BLaER1 treated with 17β-estradiol and CSF1 and Interleukin-3, amounts not matched to agents 10 nM and 100 nM (cell line): ENCODE results near the gene WDFY2.

Experiments used
- H3K27ac ChIP-seq, 11 experiments: shearing (Covaris generic); formaldehyde crosslinking; 2 replicates each; pipeline ENCODE4 v1.8.1; 2022
- H3K27me3 ChIP-seq, 11 experiments: shearing (Covaris generic); formaldehyde crosslinking; 2 replicates each; pipeline ENCODE4 v1.8.1; 2022
- H3K36me3 ChIP-seq, 11 experiments: shearing (Covaris generic); formaldehyde crosslinking; 2 replicates each; pipeline ENCODE4 v1.8.1; 2022
- H3K4me1 ChIP-seq, 10 experiments: shearing (Covaris generic); formaldehyde crosslinking; 2 replicates each; pipeline ENCODE4 v1.8.1; 2022
- H3K4me2 ChIP-seq, 11 experiments: shearing (Covaris generic); formaldehyde crosslinking; 2 replicates each; pipeline ENCODE4 v1.8.1; 2022
- H3K4me3 ChIP-seq, 10 experiments: shearing (Covaris generic); formaldehyde crosslinking; 2 replicates each; pipeline ENCODE4 v1.8.1; 2022
- H3K9ac ChIP-seq, 11 experiments: shearing (Covaris generic); formaldehyde crosslinking; 2 replicates each; pipeline ENCODE4 v1.8.1; 2022
- H3K9me3 ChIP-seq, 11 experiments: shearing (Covaris generic); formaldehyde crosslinking; replicated peaks in 1 of 11; 2 replicates each; pipeline ENCODE4 v1.8.1; 2022
- H4K20me1 ChIP-seq, 11 experiments: shearing (Covaris generic); formaldehyde crosslinking; 2 replicates each; pipeline ENCODE4 v1.8.1; 2022
- Cebpa-rat ChIP-seq, 11 experiments: shearing (Covaris generic); IDR thresholded peaks; 2 replicates each; pipeline ENCODE4 v1.8.1; 2022

Gene WDFY2

GRCh38 chr13:51601601-51602565 lies 17.6 kb downstream of the WDFY2 start:
- TF ChIP-seq Cebpa-rat (IDR thresholded peaks at IDR 0.05) = no peak
- no peak overlapping the region for H3K9ac ChIP-seq
- H3K36me3 ChIP-seq = peaks cover 0 to 34% (median 13%) of the 10 kb centered on the region in 11 experiments; a peak in 10 of 22 replicates
- peaks cover 0 to 5% (median 0%) of the 10 kb centered on the region in 11 experiments; a peak in 1 of 22 replicates for H3K9me3 ChIP-seq
- peaks cover 0 to 64% (median 17%) of the 10 kb centered on the region in 11 experiments; a peak in 10 of 22 replicates for H4K20me1 ChIP-seq
- H3K4me1 ChIP-seq = peaks cover 7 to 60% (median 19%) of the 10 kb centered on the region in 10 experiments; a peak in 14 of 20 replicates
- H3K27me3 ChIP-seq = no peaks in the 10 kb centered on the region
- H3K4me3 ChIP-seq = no peak overlapping the region
- H3K4me2 ChIP-seq = peak overlapping the region in 5 of 11 experiments; percentile 23 to 64 (median 53); a peak in 8 of 22 replicates
- H3K27ac ChIP-seq = peak overlapping the region in 2 of 11 experiments; percentile 48 to 55; a peak in 4 of 22 replicates

- H3K4me1 ChIP-seq = peaks cover 14 to 49% (median 26%) of the 10 kb centered on the region in 10 experiments
- H4K20me1 ChIP-seq = peaks cover 0 to 56% (median 16%) of the 10 kb centered on the region in 11 experiments; a peak in 10 of 22 replicates
- TF ChIP-seq Cebpa-rat (IDR thresholded peaks at IDR 0.05) = no peak
- H3K27me3 ChIP-seq = no peaks in the 10 kb centered on the region
- H3K27ac ChIP-seq = no peak overlapping the region
- H3K36me3 ChIP-seq = peaks cover 0 to 39% (median 14%) of the 10 kb centered on the region in 11 experiments; a peak in 10 of 22 replicates
- H3K4me3 ChIP-seq = no peak overlapping the region
- peaks cover 0 to 14% (median 5%) of the 10 kb centered on the region in 11 experiments; a peak in 9 of 22 replicates for H3K9me3 ChIP-seq
- H3K4me2 ChIP-seq = no peak overlapping the region
- no peak overlapping the region for H3K9ac ChIP-seq
These were observed 19.5 kb downstream of the WDFY2 start for GRCh38 chr13:51603716-51604115.

- Histone ChIP-seq H3K9ac (no peak overlapping the region), H4K20me1 (peaks cover 0 to 54% (median 0%) of the 10 kb centered on the region in 11 experiments; a peak in 7 of 22 replicates)
These were observed 21.4 kb downstream of the WDFY2 start for GRCh38 chr13:51605698-51606097.

GRCh38 chr13:51607165-51607564 lies 22.9 kb downstream of the WDFY2 start:
- Histone ChIP-seq H4K20me1 (peaks cover 0 to 58% (median 0%) of the 10 kb centered on the region in 11 experiments; a peak in 7 of 22 replicates), H3K36me3 (peaks cover 0 to 30% (median 14%) of the 10 kb centered on the region in 11 experiments; a peak in 9 of 22 replicates), H3K4me2 (no peak overlapping the region), H3K9me3 (peaks cover 0 to 14% (median 5%) of the 10 kb centered on the region in 11 experiments; a peak in 9 of 22 replicates), H3K27me3 (no peaks in the 10 kb centered on the region), H3K4me1 (peaks cover 13 to 33% (median 17%) of the 10 kb centered on the region in 10 experiments), H3K9ac (no peak overlapping the region), H3K27ac (no peak overlapping the region), H3K4me3 (no peak overlapping the region)
- TF ChIP-seq Cebpa-rat (IDR thresholded peaks at IDR 0.05) = no peak

More at GRCh38 chr13:51605698-51606097, 21.4 kb downstream of the WDFY2 start:
- Histone ChIP-seq H3K27me3 (no peaks in the 10 kb centered on the region), H3K4me3 (no peak overlapping the region), H3K36me3 (peaks cover 0 to 39% (median 14%) of the 10 kb centered on the region in 11 experiments; a peak in 9 of 22 replicates), H3K4me2 (no peak overlapping the region), H3K9me3 (peaks cover 0 to 14% (median 5%) of the 10 kb centered on the region in 11 experiments; a peak in 9 of 22 replicates), H3K4me1 (peaks cover 14 to 40% (median 20%) of the 10 kb centered on the region in 10 experiments), H3K27ac (no peak overlapping the region)
- no peak for TF ChIP-seq Cebpa-rat (IDR thresholded peaks at IDR 0.05)

GRCh38 chr13:51608857-51609406 lies 24.7 kb downstream of the WDFY2 start:
- Histone ChIP-seq H3K27ac (no peak overlapping the region), H3K36me3 (peaks cover 0 to 16% (median 0%) of the 10 kb centered on the region in 11 experiments; a peak in 4 of 22 replicates), H3K9ac (no peak overlapping the region), H3K27me3 (no peaks in the 10 kb centered on the region), H3K4me1 (peaks cover 26 to 43% (median 33%) of the 10 kb centered on the region in 10 experiments), H3K4me3 (no peak overlapping the region), H3K9me3 (peaks cover 0 to 14% (median 5%) of the 10 kb centered on the region in 11 experiments; a peak in 8 of 22 replicates), H3K4me2 (peak overlapping the region; percentile 22 to 77 (median 47); a peak in 19 of 22 replicates), H4K20me1 (peaks cover 0 to 49% (median 0%) of the 10 kb centered on the region in 11 experiments; a peak in 7 of 22 replicates)
- no peak for TF ChIP-seq Cebpa-rat (IDR thresholded peaks at IDR 0.05)

GRCh38 chr13:51612867-51613266 lies 28.6 kb downstream of the WDFY2 start:
- Histone ChIP-seq H3K4me3 (no peak overlapping the region), H3K9ac (peak overlapping the region in 2 of 11 experiments; percentile 7 to 25; a peak in 1 of 22 replicates), H3K27ac (peak overlapping the region in 9 of 11 experiments; percentile 13 to 81 (median 68); a peak in 12 of 22 replicates), H3K4me2 (peak overlapping the region; percentile 53 to 88 (median 71)), H3K36me3 (peaks cover 0 to 4% (median 0%) of the 10 kb centered on the region in 11 experiments; a peak in 3 of 22 replicates), H3K27me3 (no peaks in the 10 kb centered on the region), H4K20me1 (peaks cover 0 to 61% (median 0%) of the 10 kb centered on the region in 11 experiments; a peak in 8 of 22 replicates), H3K4me1 (peaks cover 36 to 57% (median 43%) of the 10 kb centered on the region in 10 experiments), H3K9me3 (peaks cover 0 to 4% (median 1%) of the 10 kb centered on the region in 11 experiments; a peak in 8 of 22 replicates)
- no peak for TF ChIP-seq Cebpa-rat (IDR thresholded peaks at IDR 0.05)

GRCh38 chr13:51613535-51613934 lies 29.3 kb downstream of the WDFY2 start:
- Histone ChIP-seq H3K4me2 (peak overlapping the region; percentile 53 to 88 (median 71)), H3K9ac (peak overlapping the region in 1 of 11 experiments; percentile 25; a peak in 2 of 22 replicates), H3K27me3 (no peaks in the 10 kb centered on the region), H3K27ac (peak overlapping the region; percentile 18 to 81 (median 68); a peak in 16 of 22 replicates), H3K36me3 (peaks cover 0 to 10% (median under 1%) of the 10 kb centered on the region in 11 experiments; a peak in 10 of 22 replicates), H3K4me1 (peaks cover 31 to 53% (median 38%) of the 10 kb centered on the region in 10 experiments), H4K20me1 (peaks cover 0 to 64% (median 0%) of the 10 kb centered on the region in 11 experiments; a peak in 9 of 22 replicates), H3K9me3 (no peaks in the 10 kb centered on the region), H3K4me3 (no peak overlapping the region)
- no peak for TF ChIP-seq Cebpa-rat (IDR thresholded peaks at IDR 0.05)

GRCh38 chr13:51614350-51614786 lies 30.1 kb downstream of the WDFY2 start:
- Histone ChIP-seq H3K36me3 (peaks cover 0 to 18% (median 9%) of the 10 kb centered on the region in 11 experiments; a peak in 10 of 22 replicates), H3K9ac (peak overlapping the region; percentile 15 to 68 (median 41); a peak in 14 of 22 replicates), H3K4me3 (peak overlapping the region in 8 of 10 experiments; percentile 0 to 41 (median 26); a peak in 10 of 20 replicates), H3K4me2 (peak overlapping the region; percentile 53 to 88 (median 71)), H3K9me3 (no peaks in the 10 kb centered on the region), H3K4me1 (peaks cover 24 to 45% (median 31%) of the 10 kb centered on the region in 10 experiments), H4K20me1 (peaks cover 0 to 62% (median 0%) of the 10 kb centered on the region in 11 experiments; a peak in 7 of 22 replicates), H3K27ac (peak overlapping the region; percentile 37 to 81 (median 70); a peak in 21 of 22 replicates), H3K27me3 (no peaks in the 10 kb centered on the region)
- TF ChIP-seq Cebpa-rat (IDR thresholded peaks at IDR 0.05) = no peak
